Endometrial microvascular endothelial cells (primary cell): Measurements from ENCODE around the gene OR6S1. TPM values are rescaled to one million over a fixed set of nuclear protein-coding genes. Genes with fewer than 3 reads are reported as not detected.
"Not testable (repeated sequence)": the region's sequence is repeated elsewhere in the genome, so short reads cannot be mapped to it uniquely, and the experiment has no call there.

Experiments used
- in situ Hi-C: cut with HindIII; loops from 2 replicates; pipeline ENCODE4 v1.10.0; 2017; ENCODE audit warnings: low sequenced_read_pairs, low pct_unique_long_range_greater_than_20kb; ENCODE audit errors: inconsistent ontology term
- total RNA-seq: library from RNA; depleted of rRNA; stranded (reverse); fragments of >200 nt; gene quantifications from one replicate; pipeline ENCODE4 v1.2.3, GENCODE V29; 2015; ENCODE audit errors: inconsistent ontology term

The OR6S1 gene
- total RNA-seq, 1 donor from 2014 or later = not detected

GRCh38 chr14:20632831-20633691 is 8.4 kb downstream of the OR6S1 start:
- in situ Hi-C loops = no loop called here

GRCh38 chr14:20632448-20632830 is 9.1 kb downstream of the OR6S1 start:
- in situ Hi-C loops = no loop called here

- in situ Hi-C loops = no loop called here
These were observed 9.6 kb downstream of the OR6S1 start for GRCh38 chr14:20631880-20632389.

GRCh38 chr14:20631023-20631879 is 10.2 kb downstream of the OR6S1 start:
- in situ Hi-C loops = no loop called here

- in situ Hi-C loops = no loop called here
These were observed 11.0 kb downstream of the OR6S1 start for GRCh38 chr14:20630340-20631022.

GRCh38 chr14:20628063-20628854 is 13.2 kb downstream of the OR6S1 start:
- in situ Hi-C loops = no loop called here

- in situ Hi-C loops = no loop called here
These were observed 14.0 kb downstream of the OR6S1 start for GRCh38 chr14:20627346-20628027.

GRCh38 chr14:20626274-20626673 is 15.2 kb downstream of the OR6S1 start:
- in situ Hi-C loops = no loop called here

- in situ Hi-C loops = no loop called here
These were observed 16.9 kb downstream of the OR6S1 start for GRCh38 chr14:20624495-20625070.

- in situ Hi-C loops = no loop called here
These were observed 17.7 kb downstream of the OR6S1 start for GRCh38 chr14:20623798-20624197.

GRCh38 chr14:20622816-20623291 is 18.6 kb downstream of the OR6S1 start:
- in situ Hi-C loops = no loop called here

- in situ Hi-C loops = no loop called here
These were observed 20.6 kb downstream of the OR6S1 start for GRCh38 chr14:20620798-20621478.

GRCh38 chr14:20619688-20620087 is 21.8 kb downstream of the OR6S1 start:
- in situ Hi-C loops = not testable (repeated sequence)

GRCh38 chr14:20618271-20618749 is 23.2 kb downstream of the OR6S1 start:
- in situ Hi-C loops = no loop called here

- in situ Hi-C loops = no loop called here
These were observed 24.1 kb downstream of the OR6S1 start for GRCh38 chr14:20617138-20618003.

- in situ Hi-C loops = no loop called here
These were observed 25.5 kb downstream of the OR6S1 start for GRCh38 chr14:20615996-20616395.
